ENCODE results near the gene PLAC9. TPM values are rescaled to one million over a fixed set of nuclear protein-coding genes. Genes with fewer than 3 reads are reported as not detected.
A peak's percentile ranks its signal among the peaks of the same experiment; 100 is the strongest.
"Not testable (repeated sequence)": the region's sequence is repeated elsewhere in the genome, so short reads cannot be mapped to it uniquely, and the experiment has no call there.

Gene PLAC9
- total RNA-seq, 1 donor from 2014 or later: 1.5 TPM

DNA sequence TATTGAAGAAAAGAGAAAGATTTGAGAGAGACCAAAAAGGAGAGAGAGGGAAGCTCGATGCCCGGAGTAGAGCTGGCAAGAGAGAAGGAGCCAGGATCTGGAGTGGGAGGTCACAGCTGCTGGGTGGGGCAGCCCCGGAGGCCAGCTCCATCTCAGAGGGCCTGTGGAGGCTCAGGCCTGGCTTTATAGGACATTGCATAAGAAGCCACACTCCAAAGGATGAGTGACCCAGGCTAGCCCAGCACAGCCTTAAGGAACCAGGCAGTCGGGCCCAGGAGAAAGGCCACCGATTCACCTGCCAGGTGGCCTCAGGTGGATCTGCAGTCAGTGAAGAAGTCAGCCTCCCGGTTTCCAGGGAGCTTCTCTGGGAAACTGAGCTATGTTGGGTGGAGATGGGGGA lies 676 bp downstream of the PLAC9 start:
- H3K79me2 ChIP-seq (ENCODE audit: insufficient read depth, low read length): no peaks in the 10 kb centered on the region
- no peak overlapping the region for H3K27ac ChIP-seq (ENCODE audit: low read depth, low read length)
- H3K27me3 ChIP-seq (ENCODE audit: insufficient read depth, low read length): no peaks in the 10 kb centered on the region
- H3K9me3 ChIP-seq (ENCODE audit: insufficient read depth, low read depth, low read length): no peaks in the 10 kb centered on the region
- peaks cover 12% of the 10 kb centered on the region for H3K4me1 ChIP-seq (ENCODE audit: insufficient read depth, low read length)
- peaks cover 13% of the 10 kb centered on the region for H3K27me3 Mint-ChIP-seq (ENCODE audit: low read depth, unreplicated experiment)
- no peaks in the 10 kb centered on the region for H3K36me3 ChIP-seq (ENCODE audit: insufficient read depth, low read length)
- H3K36me3 Mint-ChIP-seq (ENCODE audit: low read depth, unreplicated experiment): peaks cover 2% of the 10 kb centered on the region
- no peaks in the 10 kb centered on the region for H4K20me1 ChIP-seq (ENCODE audit: insufficient read depth, low read length)
- peak overlapping the region; percentile 51 for H3K4me3 ChIP-seq (ENCODE audit: insufficient read depth, low read depth, low read length)
- FAIRE-seq: no peak
- peaks cover 7% of the 10 kb centered on the region for H3K4me1 Mint-ChIP-seq (ENCODE audit: low read depth, unreplicated experiment)
- peak overlapping the region; percentile 84 for H3K4me3 Mint-ChIP-seq (ENCODE audit: unreplicated experiment)
- no peak overlapping the region for H3K27ac Mint-ChIP-seq (ENCODE audit: unreplicated experiment)
- H3K9ac ChIP-seq (ENCODE audit: low read length): peak overlapping the region; percentile 79
- no peaks in the 10 kb centered on the region for H3K9me3 Mint-ChIP-seq (ENCODE audit: unreplicated experiment)
- DNase-seq (ENCODE audit: low read depth): no peak
- H3K4me2 ChIP-seq (ENCODE audit: low read length): peak overlapping the region; percentile 99
- TF ChIP-seq, protein P1, sequence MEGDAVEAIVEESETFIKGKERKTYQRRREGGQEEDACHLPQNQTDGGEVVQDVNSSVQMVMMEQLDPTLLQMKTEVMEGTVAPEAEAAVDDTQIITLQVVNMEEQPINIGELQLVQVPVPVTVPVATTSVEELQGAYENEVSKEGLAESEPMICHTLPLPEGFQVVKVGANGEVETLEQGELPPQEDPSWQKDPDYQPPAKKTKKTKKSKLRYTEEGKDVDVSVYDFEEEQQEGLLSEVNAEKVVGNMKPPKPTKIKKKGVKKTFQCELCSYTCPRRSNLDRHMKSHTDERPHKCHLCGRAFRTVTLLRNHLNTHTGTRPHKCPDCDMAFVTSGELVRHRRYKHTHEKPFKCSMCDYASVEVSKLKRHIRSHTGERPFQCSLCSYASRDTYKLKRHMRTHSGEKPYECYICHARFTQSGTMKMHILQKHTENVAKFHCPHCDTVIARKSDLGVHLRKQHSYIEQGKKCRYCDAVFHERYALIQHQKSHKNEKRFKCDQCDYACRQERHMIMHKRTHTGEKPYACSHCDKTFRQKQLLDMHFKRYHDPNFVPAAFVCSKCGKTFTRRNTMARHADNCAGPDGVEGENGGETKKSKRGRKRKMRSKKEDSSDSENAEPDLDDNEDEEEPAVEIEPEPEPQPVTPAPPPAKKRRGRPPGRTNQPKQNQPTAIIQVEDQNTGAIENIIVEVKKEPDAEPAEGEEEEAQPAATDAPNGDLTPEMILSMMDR (IDR thresholded peaks at IDR 0.05; ENCODE audit: insufficient read depth, low read depth, low read length): no peak
- TF ChIP-seq EZH2 (IDR thresholded peaks at IDR 0.05; ENCODE audit: insufficient read depth, low read length): no peak
- peak overlapping the region; percentile 90 for H2AFZ ChIP-seq (ENCODE audit: low read depth, low read length)

DNA sequence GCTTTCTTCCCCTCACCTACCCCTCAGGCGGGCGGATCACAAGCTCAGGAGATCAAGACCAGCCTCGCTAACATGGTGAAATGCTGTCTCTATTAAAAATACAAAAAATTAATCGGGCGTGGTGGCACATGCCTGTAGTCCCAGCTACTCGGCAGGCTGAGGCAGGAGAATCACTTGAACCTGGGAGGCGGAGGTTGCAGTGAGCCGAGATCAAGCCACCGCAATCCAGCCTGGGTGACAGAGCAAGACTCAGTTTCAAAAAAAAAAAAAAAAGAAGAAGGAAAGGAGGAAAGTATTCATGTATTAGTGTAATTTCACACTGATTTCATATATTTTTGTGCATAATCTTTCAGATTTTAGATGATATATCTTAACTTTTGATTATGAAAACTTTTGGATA lies 1.2 kb downstream of the PLAC9 start:
- H3K4me3 Mint-ChIP-seq (ENCODE audit: unreplicated experiment); H3K36me3 ChIP-seq (ENCODE audit: insufficient read depth, low read length); H3K27ac ChIP-seq (ENCODE audit: low read depth, low read length); DNase-seq (ENCODE audit: low read depth); H3K36me3 Mint-ChIP-seq (ENCODE audit: low read depth, unreplicated experiment); H2AFZ ChIP-seq (ENCODE audit: low read depth, low read length); H3K9me3 Mint-ChIP-seq (ENCODE audit: unreplicated experiment); H3K9ac ChIP-seq (ENCODE audit: low read length); H3K79me2 ChIP-seq (ENCODE audit: insufficient read depth, low read length); FAIRE-seq; H4K20me1 ChIP-seq (ENCODE audit: insufficient read depth, low read length); H3K9me3 ChIP-seq (ENCODE audit: insufficient read depth, low read depth, low read length); H3K27ac Mint-ChIP-seq (ENCODE audit: unreplicated experiment); H3K4me1 Mint-ChIP-seq (ENCODE audit: low read depth, unreplicated experiment); H3K4me3 ChIP-seq (ENCODE audit: insufficient read depth, low read depth, low read length); H3K27me3 ChIP-seq (ENCODE audit: insufficient read depth, low read length): not testable (repeated sequence)
- peaks cover 15% of the 10 kb centered on the region for H3K27me3 Mint-ChIP-seq (ENCODE audit: low read depth, unreplicated experiment)
- peak overlapping the region; percentile 99 for H3K4me2 ChIP-seq (ENCODE audit: low read length)
- H3K4me1 ChIP-seq (ENCODE audit: insufficient read depth, low read length): peaks cover 12% of the 10 kb centered on the region

DNA sequence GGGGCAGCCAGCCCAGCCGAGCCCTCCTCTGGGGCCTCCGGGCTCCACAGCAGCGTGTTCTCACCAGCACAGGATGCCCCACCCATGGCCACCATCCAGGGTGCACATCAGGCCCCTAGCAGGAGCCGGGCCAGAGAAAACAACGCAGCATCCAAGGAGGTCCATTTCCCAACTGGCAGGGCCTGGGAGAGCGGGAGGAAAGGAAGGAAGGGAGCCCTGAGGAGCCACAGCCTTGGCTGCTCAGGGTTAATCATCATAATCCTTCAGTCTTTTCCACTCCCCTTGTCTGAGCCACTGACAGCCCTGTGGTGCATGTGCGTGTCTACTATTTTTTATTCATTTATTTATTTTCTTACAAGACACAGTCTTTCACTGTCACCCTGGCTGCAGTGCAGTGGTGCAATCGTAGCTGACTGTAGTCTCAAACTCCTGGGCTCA lies 3.6 kb downstream of the PLAC9 start:
- H2AFZ ChIP-seq (ENCODE audit: low read depth, low read length): peak overlapping the region; percentile 8
- no peaks in the 10 kb centered on the region for H3K27me3 ChIP-seq (ENCODE audit: insufficient read depth, low read length)
- DNase-seq (ENCODE audit: low read depth) (peak; percentile 45), FAIRE-seq (no peak)
- H4K20me1 ChIP-seq (ENCODE audit: insufficient read depth, low read length): no peaks in the 10 kb centered on the region
- H3K9me3 ChIP-seq (ENCODE audit: insufficient read depth, low read depth, low read length): no peaks in the 10 kb centered on the region
- H3K4me1 Mint-ChIP-seq (ENCODE audit: low read depth, unreplicated experiment): peaks cover 7% of the 10 kb centered on the region
- H3K4me3 Mint-ChIP-seq (ENCODE audit: unreplicated experiment): no peak overlapping the region
- no peak overlapping the region for H3K9ac ChIP-seq (ENCODE audit: low read length)
- H3K79me2 ChIP-seq (ENCODE audit: insufficient read depth, low read length): no peaks in the 10 kb centered on the region
- no peaks in the 10 kb centered on the region for H3K9me3 Mint-ChIP-seq (ENCODE audit: unreplicated experiment)
- peaks cover 29% of the 10 kb centered on the region for H3K27me3 Mint-ChIP-seq (ENCODE audit: low read depth, unreplicated experiment)
- peak overlapping the region; percentile 25 for H3K4me2 ChIP-seq (ENCODE audit: low read length)
- no peak overlapping the region for H3K27ac ChIP-seq (ENCODE audit: low read depth, low read length)
- no peak overlapping the region for H3K27ac Mint-ChIP-seq (ENCODE audit: unreplicated experiment)
- H3K36me3 ChIP-seq (ENCODE audit: insufficient read depth, low read length): no peaks in the 10 kb centered on the region
- H3K36me3 Mint-ChIP-seq (ENCODE audit: low read depth, unreplicated experiment): peaks cover 3% of the 10 kb centered on the region
- H3K4me1 ChIP-seq (ENCODE audit: insufficient read depth, low read length): peaks cover 12% of the 10 kb centered on the region
- no peak for TF ChIP-seq EZH2 (IDR thresholded peaks at IDR 0.05; ENCODE audit: insufficient read depth, low read length)
- TF ChIP-seq, protein P1 (IDR thresholded peaks at IDR 0.05; ENCODE audit: insufficient read depth, low read depth, low read length): no peak
- H3K4me3 ChIP-seq (ENCODE audit: insufficient read depth, low read depth, low read length): no peak overlapping the region

Data from astrocyte (in vitro differentiated cells and primary cell).